ENCODE data around the gene HM13.

- TF ChIP-seq ZNF274 (CRISPR knock-in tag; IDR thresholded peaks at IDR 0.05) (no peak), TAF1 (CRISPR knock-in tag; IDR thresholded peaks at IDR 0.05) (peak; percentile 0; the same call in 1 of the 2 replicates)
Observed at GRCh38 chr20:31548820-31549512, 34.7 kb downstream of the HM13 start.

Data from HepG2 (cell line).